ENCODE results near the gene GPR135.
A peak's percentile ranks its signal among the peaks of the same experiment; 100 is the strongest.

GPR135 gene

DNA sequence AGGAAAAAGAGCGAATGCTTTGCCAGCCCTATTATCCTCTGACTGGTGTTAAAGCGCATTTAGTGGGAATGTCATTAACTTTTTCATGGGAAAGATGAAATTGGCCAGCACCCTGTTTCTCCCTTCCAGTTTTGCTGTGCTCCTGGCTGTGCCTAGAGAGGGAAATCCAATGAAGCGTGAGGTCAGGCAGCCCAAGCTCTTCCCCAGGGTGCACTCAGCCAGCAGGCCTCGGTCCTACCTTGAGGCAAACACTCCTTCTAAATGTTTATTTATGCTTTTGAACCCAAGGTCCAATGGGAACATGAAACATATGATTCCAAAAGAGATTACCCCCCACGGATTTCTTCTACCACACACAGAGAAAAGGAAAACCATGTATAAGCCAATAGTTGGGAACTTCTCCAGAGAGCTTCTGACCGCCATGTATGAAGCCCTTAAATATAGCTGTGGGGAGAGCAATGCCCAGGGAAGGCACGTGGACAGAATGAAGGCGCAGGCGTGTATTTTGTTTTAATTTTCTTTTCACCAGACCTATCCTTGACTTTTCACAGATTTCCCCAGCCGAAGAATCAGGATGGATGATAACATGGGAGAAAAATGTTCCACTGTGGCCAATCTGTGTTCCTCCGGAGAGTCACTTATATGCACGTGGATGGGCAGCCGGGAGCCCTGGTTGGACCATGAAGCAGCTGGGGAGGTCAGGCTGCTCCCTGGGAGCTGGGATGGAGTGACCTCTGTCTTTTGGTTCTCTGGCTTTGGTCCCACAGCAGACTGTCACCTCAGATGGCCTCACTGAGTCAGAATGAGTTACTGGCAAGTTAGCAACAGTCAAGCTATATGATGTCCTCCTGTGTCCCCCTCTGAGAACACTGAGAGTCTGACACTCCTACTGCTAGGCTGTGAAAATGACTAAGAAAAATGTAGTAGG is 37.3 kb downstream of the GPR135 start:
- peak; percentile 93 for DNase-seq (ENCODE audit: low read depth)
- TF ChIP-seq CTCF (conservative IDR thresholded peaks at IDR 0.05; ENCODE audit: control insufficient read depth, insufficient read depth, low read depth, low read length), result no peak
- no peak overlapping the region for H3K4me3 ChIP-seq (ENCODE audit: control insufficient read depth, low read depth, low read length)

DNA sequence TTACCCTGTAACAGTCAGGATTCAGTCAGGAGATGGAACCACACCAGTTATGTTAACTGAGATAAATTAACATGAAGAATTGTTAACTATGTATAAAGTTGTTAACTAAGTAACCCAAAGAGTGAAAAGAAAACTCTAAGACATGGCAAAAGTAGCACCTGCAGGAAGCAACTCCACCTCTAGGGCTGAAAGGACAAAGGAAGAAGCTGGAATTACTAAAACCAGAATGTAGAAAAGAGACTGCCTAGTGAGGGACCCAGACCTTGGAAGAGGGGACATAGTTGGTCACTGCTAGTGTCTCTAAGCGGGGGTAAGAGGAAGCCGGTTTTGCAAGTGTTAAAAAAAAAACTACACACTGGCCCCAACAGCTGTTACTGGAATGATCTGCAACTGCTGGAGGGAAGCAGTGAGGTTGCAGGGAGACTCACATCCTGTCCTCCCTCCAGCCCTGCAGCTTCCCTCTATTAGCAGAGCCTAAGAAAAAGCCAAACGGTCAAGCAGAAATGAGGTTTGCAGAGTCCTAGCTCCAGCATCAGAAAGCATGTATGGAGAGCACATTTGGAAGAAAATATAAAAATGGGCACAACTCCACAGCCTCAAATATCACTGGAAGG is 39.8 kb downstream of the GPR135 start:
- peak; percentile 76 for DNase-seq (ENCODE audit: low read depth)
- no peak overlapping the region for H3K4me3 ChIP-seq (ENCODE audit: control insufficient read depth, low read depth, low read length)
- TF ChIP-seq CTCF (conservative IDR thresholded peaks at IDR 0.05; ENCODE audit: control insufficient read depth, insufficient read depth, low read depth, low read length), result peak; percentile 10

DNA sequence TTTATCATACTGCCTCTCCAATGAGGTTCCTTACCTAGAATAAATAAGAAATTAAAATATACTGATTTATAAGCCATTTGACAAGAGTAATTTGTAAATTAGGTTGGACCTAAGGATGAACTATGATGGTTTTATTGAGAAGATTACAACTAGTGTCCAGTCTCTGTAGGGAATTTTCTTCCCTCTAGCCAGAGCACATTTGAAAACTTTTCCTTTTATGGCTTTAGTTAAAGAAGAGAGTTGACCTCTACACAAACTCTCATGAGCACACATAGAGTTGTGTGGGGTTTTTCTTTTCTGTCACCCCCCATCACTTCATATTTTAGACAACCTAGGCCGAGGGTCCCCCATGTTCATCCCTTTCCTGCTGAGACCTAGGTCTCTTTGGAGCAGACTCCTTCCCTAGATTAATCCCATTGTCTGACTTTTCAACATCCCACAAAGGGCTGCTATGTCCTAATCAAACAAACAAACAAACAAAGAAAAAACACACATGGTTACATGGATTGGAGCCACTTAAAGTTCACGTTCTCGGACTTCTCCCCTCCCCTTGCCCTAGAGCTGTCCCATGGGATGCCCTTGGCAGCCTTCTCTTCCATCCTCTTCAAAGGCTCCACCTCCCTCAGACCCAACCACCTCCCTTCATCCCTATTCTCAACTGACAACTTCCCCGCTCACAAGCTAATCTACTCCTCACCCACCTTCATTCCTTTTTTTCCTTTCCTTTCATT is 40.7 kb downstream of the GPR135 start:
- DNase-seq (ENCODE audit: low read depth), result peak; percentile 80
- no peak for TF ChIP-seq CTCF (conservative IDR thresholded peaks at IDR 0.05; ENCODE audit: control insufficient read depth, insufficient read depth, low read depth, low read length)
- H3K4me3 ChIP-seq (ENCODE audit: control insufficient read depth, low read depth, low read length), result no peak overlapping the region

DNA sequence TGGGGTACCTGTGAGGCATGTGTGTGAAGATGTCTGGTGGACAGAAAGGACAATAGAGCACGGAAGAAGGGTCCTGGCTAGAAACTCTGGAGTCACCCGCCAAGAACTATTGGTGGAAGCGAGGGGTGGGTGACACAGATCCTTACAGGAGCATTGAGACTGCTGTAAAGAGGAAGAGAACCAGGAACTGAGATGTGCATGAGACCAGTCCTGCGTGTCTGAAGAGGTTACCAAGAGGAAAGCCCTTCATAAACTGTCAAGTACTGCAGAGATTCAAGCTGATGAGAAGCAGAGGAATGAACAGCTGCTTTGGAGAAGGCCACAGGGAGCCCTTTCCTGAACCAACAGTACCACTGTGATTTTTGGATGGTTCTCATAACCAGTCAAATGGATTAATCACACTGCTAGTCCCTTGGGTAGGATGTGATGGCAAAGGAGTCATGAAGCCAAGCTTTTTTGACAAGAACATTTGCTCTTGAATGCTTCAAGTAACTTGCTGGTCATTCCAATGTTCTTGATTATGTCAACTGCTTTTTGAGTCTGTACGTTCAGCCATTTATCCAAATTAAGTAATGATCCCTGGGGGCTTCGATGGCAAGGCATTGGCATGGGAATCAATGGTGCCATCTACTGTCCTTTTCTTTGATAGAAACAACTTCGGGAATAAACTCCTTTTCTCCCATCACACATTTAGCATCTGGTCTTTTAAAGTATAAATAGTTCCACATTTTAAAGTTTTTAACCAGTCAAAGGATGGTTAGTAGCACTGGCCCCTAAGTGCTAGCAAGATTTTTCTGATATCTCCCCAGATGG is 42.9 kb downstream of the GPR135 start:
- H3K4me3 ChIP-seq (ENCODE audit: control insufficient read depth, low read depth, low read length), result no peak overlapping the region
- TF ChIP-seq CTCF (conservative IDR thresholded peaks at IDR 0.05; ENCODE audit: control insufficient read depth, insufficient read depth, low read depth, low read length), result peak; percentile 16
- peak; percentile 69 for DNase-seq (ENCODE audit: low read depth)

DNA sequence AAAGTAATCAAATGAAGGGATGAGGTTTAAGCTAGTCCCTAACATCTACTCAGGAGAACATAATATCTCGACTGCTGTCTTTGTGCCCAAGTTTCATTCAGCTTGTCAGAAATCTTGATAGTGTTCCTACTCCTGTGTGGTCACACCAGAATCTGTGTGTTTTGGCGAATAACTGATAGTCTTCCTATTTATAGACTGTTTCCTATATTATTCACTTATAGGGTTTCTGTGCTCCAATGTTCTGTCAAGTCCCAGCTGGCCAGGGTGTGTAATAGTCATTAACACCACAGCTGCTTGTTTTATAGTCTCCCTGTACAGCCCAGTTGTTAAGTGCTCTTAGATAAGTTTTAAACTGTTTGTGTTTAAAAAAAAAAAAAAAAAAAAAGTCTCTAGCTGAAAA is 45.9 kb downstream of the GPR135 start:
- H3K4me3 ChIP-seq (ENCODE audit: control insufficient read depth, low read depth, low read length), result no peak overlapping the region
- TF ChIP-seq CTCF (conservative IDR thresholded peaks at IDR 0.05; ENCODE audit: control insufficient read depth, insufficient read depth, low read depth, low read length), result no peak
- no peak for DNase-seq (ENCODE audit: low read depth)

DNA sequence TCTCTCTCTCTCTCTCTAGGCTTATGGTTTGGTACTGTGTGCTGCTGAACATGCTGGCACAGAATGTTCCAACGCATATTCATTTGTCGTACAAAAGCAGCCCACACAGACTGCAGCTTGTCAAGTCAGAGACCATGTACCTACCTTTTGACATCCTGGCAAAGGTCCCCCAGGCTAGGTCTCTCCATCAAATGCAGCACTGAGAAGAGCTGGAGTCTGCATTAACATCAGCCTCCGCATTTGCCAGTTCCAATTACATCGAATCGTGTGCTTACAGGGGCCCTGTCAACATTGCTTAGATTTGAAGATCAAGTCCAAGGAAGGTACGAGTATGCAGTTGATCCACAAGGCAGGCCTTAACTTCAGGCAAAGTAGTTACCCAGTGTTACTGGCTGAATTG is 47.9 kb downstream of the GPR135 start:
- TF ChIP-seq CTCF (conservative IDR thresholded peaks at IDR 0.05; ENCODE audit: control insufficient read depth, insufficient read depth, low read depth, low read length), result no peak
- H3K4me3 ChIP-seq (ENCODE audit: control insufficient read depth, low read depth, low read length), result no peak overlapping the region

More for the DNA sequence above, 47.9 kb downstream of the GPR135 start:
- no peak for DNase-seq (ENCODE audit: low read depth)

Data from fibroblast of mammary gland (primary cell).